Measurements from ENCODE around the gene ZDHHC3. TPM values are rescaled to one million over a fixed set of nuclear protein-coding genes. Genes with fewer than 3 reads are reported as not detected.

ZDHHC3 gene
- total and polyA plus RNA-seq, 4 donors: 15.4 to 43.0 (median 24.4) TPM

DNA sequence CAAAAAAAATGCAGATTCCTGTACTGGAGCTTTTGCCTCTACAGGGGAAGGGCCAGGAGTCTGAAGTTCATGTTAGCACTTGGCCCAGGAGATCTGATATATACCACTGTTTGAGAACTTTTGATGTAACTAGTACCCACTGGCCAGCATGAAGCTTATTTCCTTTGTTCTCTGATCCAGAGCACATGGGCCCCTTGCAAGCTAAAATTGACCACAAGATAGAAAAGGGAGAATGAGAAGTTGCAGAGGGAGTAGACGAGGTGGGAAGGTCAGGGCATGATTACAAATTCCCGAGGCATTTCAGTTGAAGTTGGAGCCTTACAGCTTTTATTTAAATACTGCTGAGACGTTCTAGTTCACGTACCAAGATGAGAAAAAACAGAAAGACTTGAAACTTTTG lies 73.3 kb downstream of the ZDHHC3 start:
- Histone ChIP-seq H3K4me1 (ENCODE audit: control insufficient read depth in 4 of 4, insufficient read depth in 4 of 4, low read length in 3 of 4) (no peaks in the 10 kb centered on the region), H3K36me3 (ENCODE audit: control insufficient read depth in 4 of 4, insufficient read depth in 3 of 4, low read depth in 1 of 4, low read length in 3 of 4) (no peaks in the 10 kb centered on the region), H3K9ac (ENCODE audit: low read depth in 1 of 2, low read length in 2 of 2) (no peak overlapping the region), H3K27ac (ENCODE audit: low read depth in 1 of 2, low read length in 2 of 2) (no peak overlapping the region), H3K27me3 (ENCODE audit: control insufficient read depth in 4 of 4, insufficient read depth in 4 of 4, low read length in 3 of 4) (no peaks in the 10 kb centered on the region), H3K4me3 (ENCODE audit: low read depth in 1 of 3, low read length in 3 of 3) (no peak overlapping the region), H3K9me3 (ENCODE audit: control insufficient read depth in 4 of 4, low read length in 3 of 4) (no peaks in the 10 kb centered on the region)
- no peak for DNase-seq (ENCODE audit: low spot score)
- TF ChIP-seq GABPA (IDR thresholded peaks at IDR 0.05 in 1 of 2, conservative IDR thresholded peaks at IDR 0.05 in 1 of 2): no peak
- no peak for TF ChIP-seq ZBTB33 (IDR thresholded peaks at IDR 0.05)
- TF ChIP-seq JUND (IDR thresholded peaks at IDR 0.05): no peak
- no peak for TF ChIP-seq HNF4A (conservative IDR thresholded peaks at IDR 0.05)
- TF ChIP-seq YY1 (IDR thresholded peaks at IDR 0.05): no peak
- TF ChIP-seq, protein P1, sequence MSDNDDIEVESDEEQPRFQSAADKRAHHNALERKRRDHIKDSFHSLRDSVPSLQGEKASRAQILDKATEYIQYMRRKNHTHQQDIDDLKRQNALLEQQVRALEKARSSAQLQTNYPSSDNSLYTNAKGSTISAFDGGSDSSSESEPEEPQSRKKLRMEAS (IDR thresholded peaks at IDR 0.05): no peak
- no peak for TF ChIP-seq EGR1 (IDR thresholded peaks at IDR 0.05; ENCODE audit: low read depth in 2 of 2)
- TF ChIP-seq, protein P2, sequence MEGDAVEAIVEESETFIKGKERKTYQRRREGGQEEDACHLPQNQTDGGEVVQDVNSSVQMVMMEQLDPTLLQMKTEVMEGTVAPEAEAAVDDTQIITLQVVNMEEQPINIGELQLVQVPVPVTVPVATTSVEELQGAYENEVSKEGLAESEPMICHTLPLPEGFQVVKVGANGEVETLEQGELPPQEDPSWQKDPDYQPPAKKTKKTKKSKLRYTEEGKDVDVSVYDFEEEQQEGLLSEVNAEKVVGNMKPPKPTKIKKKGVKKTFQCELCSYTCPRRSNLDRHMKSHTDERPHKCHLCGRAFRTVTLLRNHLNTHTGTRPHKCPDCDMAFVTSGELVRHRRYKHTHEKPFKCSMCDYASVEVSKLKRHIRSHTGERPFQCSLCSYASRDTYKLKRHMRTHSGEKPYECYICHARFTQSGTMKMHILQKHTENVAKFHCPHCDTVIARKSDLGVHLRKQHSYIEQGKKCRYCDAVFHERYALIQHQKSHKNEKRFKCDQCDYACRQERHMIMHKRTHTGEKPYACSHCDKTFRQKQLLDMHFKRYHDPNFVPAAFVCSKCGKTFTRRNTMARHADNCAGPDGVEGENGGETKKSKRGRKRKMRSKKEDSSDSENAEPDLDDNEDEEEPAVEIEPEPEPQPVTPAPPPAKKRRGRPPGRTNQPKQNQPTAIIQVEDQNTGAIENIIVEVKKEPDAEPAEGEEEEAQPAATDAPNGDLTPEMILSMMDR (IDR thresholded peaks at IDR 0.05; ENCODE audit: low read depth, low read length, missing input control): no peak
- TF ChIP-seq, protein P3, sequence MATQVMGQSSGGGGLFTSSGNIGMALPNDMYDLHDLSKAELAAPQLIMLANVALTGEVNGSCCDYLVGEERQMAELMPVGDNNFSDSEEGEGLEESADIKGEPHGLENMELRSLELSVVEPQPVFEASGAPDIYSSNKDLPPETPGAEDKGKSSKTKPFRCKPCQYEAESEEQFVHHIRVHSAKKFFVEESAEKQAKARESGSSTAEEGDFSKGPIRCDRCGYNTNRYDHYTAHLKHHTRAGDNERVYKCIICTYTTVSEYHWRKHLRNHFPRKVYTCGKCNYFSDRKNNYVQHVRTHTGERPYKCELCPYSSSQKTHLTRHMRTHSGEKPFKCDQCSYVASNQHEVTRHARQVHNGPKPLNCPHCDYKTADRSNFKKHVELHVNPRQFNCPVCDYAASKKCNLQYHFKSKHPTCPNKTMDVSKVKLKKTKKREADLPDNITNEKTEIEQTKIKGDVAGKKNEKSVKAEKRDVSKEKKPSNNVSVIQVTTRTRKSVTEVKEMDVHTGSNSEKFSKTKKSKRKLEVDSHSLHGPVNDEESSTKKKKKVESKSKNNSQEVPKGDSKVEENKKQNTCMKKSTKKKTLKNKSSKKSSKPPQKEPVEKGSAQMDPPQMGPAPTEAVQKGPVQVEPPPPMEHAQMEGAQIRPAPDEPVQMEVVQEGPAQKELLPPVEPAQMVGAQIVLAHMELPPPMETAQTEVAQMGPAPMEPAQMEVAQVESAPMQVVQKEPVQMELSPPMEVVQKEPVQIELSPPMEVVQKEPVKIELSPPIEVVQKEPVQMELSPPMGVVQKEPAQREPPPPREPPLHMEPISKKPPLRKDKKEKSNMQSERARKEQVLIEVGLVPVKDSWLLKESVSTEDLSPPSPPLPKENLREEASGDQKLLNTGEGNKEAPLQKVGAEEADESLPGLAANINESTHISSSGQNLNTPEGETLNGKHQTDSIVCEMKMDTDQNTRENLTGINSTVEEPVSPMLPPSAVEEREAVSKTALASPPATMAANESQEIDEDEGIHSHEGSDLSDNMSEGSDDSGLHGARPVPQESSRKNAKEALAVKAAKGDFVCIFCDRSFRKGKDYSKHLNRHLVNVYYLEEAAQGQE (IDR thresholded peaks at IDR 0.05): no peak
- TF ChIP-seq FOXA1 (IDR thresholded peaks at IDR 0.05): no peak
- no peak for TF ChIP-seq RXRA (IDR thresholded peaks at IDR 0.05)
- no peak for TF ChIP-seq SP1 (IDR thresholded peaks at IDR 0.05)
- TF ChIP-seq HNF4G (IDR thresholded peaks at IDR 0.05): no peak
- no peak for TF ChIP-seq NR2F2 (IDR thresholded peaks at IDR 0.05)
- no peak for TF ChIP-seq TAF1 (conservative IDR thresholded peaks at IDR 0.05)
- TF ChIP-seq, protein P4, sequence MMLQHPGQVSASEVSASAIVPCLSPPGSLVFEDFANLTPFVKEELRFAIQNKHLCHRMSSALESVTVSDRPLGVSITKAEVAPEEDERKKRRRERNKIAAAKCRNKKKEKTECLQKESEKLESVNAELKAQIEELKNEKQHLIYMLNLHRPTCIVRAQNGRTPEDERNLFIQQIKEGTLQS (IDR thresholded peaks at IDR 0.05): no peak
- TF ChIP-seq RAD21 (IDR thresholded peaks at IDR 0.05): no peak
- no peak for TF ChIP-seq FOXA2 (IDR thresholded peaks at IDR 0.05)
- WGBS: 70% methylated on average over 4 of the region's 4 CpGs

Measured in liver (tissue), 9 donors.